A172 (cell line): Measurements from ENCODE around the gene NGF. TPM values are rescaled to one million over a fixed set of nuclear protein-coding genes. Genes with fewer than 3 reads are reported as not detected.

ENCODE experiments used
- DNase-seq: peaks from one replicate; pipeline ENCODE4 v3.0.0-alpha.2; 2015; ENCODE audit warnings: low spot score
- total RNA-seq: library from RNA; depleted of rRNA; stranded (reverse); fragments of >200 nt; shearing (Covaris generic); gene quantifications from 2 replicates; pipeline ENCODE4 v1.2.3, GENCODE V29; 2014; rRNA removed

The NGF gene
- total RNA-seq, 1 experiment from 2014 or later, result 2.8 TPM

- no peak for DNase-seq
These were observed 99.5 kb downstream of the NGF start for GRCh38 chr1:115238336-115239147.

DNA sequence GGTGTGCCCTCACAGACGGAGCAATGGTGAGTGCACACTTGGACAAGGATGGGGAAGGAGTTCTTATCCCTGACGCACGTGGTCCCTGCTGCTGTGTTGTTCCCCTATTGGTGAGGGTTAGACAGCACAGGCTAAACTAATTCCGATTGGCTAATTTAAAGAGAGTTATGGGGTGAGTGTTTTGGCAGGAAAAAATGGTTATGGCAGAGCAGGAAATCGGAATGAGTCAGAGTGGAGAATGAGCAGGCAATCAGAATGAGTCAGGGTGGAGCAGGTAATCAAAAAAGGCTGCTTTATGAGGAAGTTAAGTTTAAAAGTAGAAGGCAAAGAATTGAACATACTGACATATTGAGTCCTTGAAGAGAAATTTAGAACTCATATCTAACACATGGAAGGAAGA is 100.5 kb downstream of the NGF start:
- DNase-seq, result peak; percentile 57

GRCh38 chr1:115237023-115237422 is 101.0 kb downstream of the NGF start:
- peak; percentile 8 for DNase-seq

Other genes with a start within 250 kb of the NGF start
- gene TSPAN2, start 248.7 kb downstream of the NGF start, total RNA-seq, result 2.0 and 3.2 TPM in 2 replicates